Measurements from ENCODE around the gene UNC5A.

- TF ChIP-seq POLR2AphosphoS5 (IDR thresholded peaks at IDR 0.05; ENCODE audit: insufficient read depth in 1 of 2, low read depth in 1 of 2) (no peak), POLR2A (IDR thresholded peaks at IDR 0.05) (no peak)
Measured at GRCh38 chr5:176836811-176837706, 26.7 kb downstream of the UNC5A start.
